Ishikawa (cell line): ENCODE results near the gene ADAMTS15.

Source experiments
- CEBPB ChIP-seq: IDR thresholded peaks from 2 replicates; pipeline ENCODE4 v1.6.1; 2012
- CREB1 ChIP-seq: IDR thresholded peaks from 2 replicates; pipeline ENCODE4 v1.6.1; 2012; ENCODE audit warnings: low read depth
- EGR1 ChIP-seq: IDR thresholded peaks from 2 replicates; pipeline ENCODE4 v1.6.1; 2012
- EP300 ChIP-seq: IDR thresholded peaks from 2 replicates; pipeline ENCODE4 v1.6.1; 2012; ENCODE audit warnings: borderline replicate concordance
- FOXM1 ChIP-seq: IDR thresholded peaks from 2 replicates; pipeline ENCODE4 v1.6.1; 2012; ENCODE audit warnings: low read depth, borderline replicate concordance
- NFIC ChIP-seq: IDR thresholded peaks from 2 replicates; pipeline ENCODE4 v1.6.1; 2012
- RAD21 ChIP-seq: IDR thresholded peaks from 2 replicates; pipeline ENCODE4 v1.6.1; 2012; ENCODE audit warnings: low read depth
- REST ChIP-seq: IDR thresholded peaks from 2 replicates; pipeline ENCODE4 v1.6.1; 2012; ENCODE audit warnings: low read depth, mild to moderate bottlenecking
- TAF1 ChIP-seq: IDR thresholded peaks from 2 replicates; pipeline ENCODE4 v1.6.1; 2012; ENCODE audit warnings: low read depth, mild to moderate bottlenecking
- TCF12 ChIP-seq: IDR thresholded peaks from 2 replicates; pipeline ENCODE4 v1.6.1; 2012; ENCODE audit warnings: low read depth
- TEAD4 ChIP-seq: IDR thresholded peaks from 2 replicates; pipeline ENCODE4 v1.6.1; 2012
- USF1 ChIP-seq: IDR thresholded peaks from 2 replicates; pipeline ENCODE4 v1.6.1; 2012
- YY1 ChIP-seq: IDR thresholded peaks from 2 replicates; pipeline ENCODE4 v1.6.1; 2012; ENCODE audit warnings: low read depth
- ZBTB7A ChIP-seq: IDR thresholded peaks from 2 replicates; pipeline ENCODE4 v1.6.1; 2012; ENCODE audit warnings: low read depth
- TF ChIP-seq, protein P1 (sequence below): IDR thresholded peaks from 2 replicates; pipeline ENCODE4 v1.6.1; 2012

ADAMTS15 gene

DNA sequence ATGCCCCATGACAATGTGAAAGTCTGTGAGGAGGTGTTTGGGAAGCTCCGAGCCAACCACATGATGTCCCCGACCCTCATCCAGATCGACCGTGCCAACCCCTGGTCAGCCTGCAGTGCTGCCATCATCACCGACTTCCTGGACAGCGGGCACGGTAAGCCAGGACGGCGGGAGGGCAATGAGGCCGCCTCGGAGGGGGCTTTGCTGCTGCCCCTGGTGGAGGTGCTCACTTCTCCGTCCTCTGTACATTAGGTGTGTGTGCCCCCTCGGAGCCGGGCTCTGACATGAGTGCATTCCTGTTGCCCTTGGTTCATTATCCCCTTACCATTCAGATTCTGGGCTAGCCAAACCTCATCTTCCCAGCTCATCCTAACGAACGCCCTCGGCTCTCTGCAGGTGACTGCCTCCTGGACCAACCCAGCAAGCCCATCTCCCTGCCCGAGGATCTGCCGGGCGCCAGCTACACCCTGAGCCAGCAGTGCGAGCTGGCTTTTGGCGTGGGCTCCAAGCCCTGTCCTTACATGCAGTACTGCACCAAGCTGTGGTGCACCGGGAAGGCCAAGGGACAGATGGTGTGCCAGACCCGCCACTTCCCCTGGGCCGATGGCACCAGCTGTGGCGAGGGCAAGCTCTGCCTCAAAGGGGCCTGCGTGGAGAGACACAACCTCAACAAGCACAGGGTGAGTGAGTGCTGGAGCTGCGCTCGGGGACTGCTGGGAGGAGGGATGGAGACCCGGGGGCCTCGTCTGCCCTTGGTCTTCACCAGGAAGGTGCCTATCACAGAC lies 13.8 kb downstream of the ADAMTS15 start:
- TF ChIP-seq TEAD4 (no peak), NFIC (no peak), TCF12 (no peak), ZBTB7A (no peak), EP300 (no peak), YY1 (no peak), REST (no peak), FOXM1 (no peak), TAF1 (no peak), RAD21 (no peak)
- TF ChIP-seq, protein P1, sequence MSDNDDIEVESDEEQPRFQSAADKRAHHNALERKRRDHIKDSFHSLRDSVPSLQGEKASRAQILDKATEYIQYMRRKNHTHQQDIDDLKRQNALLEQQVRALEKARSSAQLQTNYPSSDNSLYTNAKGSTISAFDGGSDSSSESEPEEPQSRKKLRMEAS: no peak

DNA sequence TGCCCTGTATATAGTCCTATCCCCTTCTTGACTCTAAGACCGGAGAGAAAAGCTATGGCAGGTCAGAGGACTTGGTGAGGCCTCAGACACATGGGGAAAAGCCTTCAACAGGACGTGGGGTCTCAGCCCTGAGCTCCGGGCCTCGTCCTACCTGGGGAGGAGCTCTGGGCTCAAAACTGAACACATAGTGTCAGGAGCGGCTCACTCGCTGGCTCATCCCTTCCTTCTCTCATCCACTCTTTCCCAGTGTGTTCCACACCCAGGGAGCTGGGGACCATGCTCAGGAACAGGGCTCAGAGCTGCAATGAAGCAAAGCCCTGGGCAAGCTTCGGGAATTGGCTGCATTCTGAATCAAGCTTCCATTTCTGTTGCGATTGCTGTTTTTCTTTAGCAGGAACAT lies 14.5 kb downstream of the ADAMTS15 start:
- no peak for TF ChIP-seq TCF12
- no peak for TF ChIP-seq TAF1
- TF ChIP-seq, protein P1: no peak
- no peak for TF ChIP-seq YY1
- no peak for TF ChIP-seq ZBTB7A
- TF ChIP-seq CEBPB: no peak

GRCh38 chr11:130464291-130464812 lies 15.9 kb downstream of the ADAMTS15 start:
- TF ChIP-seq TCF12 (no peak), FOXM1 (no peak), TEAD4 (no peak), EP300 (no peak), EGR1 (no peak), TAF1 (no peak), ZBTB7A (no peak)

GRCh38 chr11:130465263-130465662 lies 16.8 kb downstream of the ADAMTS15 start:
- TF ChIP-seq RAD21: no peak
- TF ChIP-seq USF1: no peak
- no peak for TF ChIP-seq CREB1
- no peak for TF ChIP-seq TCF12
- TF ChIP-seq CEBPB: no peak
- TF ChIP-seq FOXM1: no peak
- TF ChIP-seq EP300: no peak
- no peak for TF ChIP-seq TAF1
- TF ChIP-seq NFIC: no peak
- TF ChIP-seq ZBTB7A: no peak
- TF ChIP-seq, protein P1: no peak
- TF ChIP-seq YY1: no peak
- no peak for TF ChIP-seq EGR1
- no peak for TF ChIP-seq TEAD4
- TF ChIP-seq REST: no peak

GRCh38 chr11:130467116-130467900 lies 18.9 kb downstream of the ADAMTS15 start:
- TF ChIP-seq, protein P1: no peak
- TF ChIP-seq RAD21 (no peak), CEBPB (no peak), TEAD4 (no peak), FOXM1 (no peak), NFIC (no peak), ZBTB7A (no peak), EP300 (no peak), CREB1 (no peak), YY1 (no peak), REST (no peak), TCF12 (no peak), USF1 (no peak), TAF1 (no peak), EGR1 (no peak)
